Ureter (tissue), 1 donor: Measurements from ENCODE around the gene RPS6KB2. TPM values are rescaled to one million over a fixed set of nuclear protein-coding genes. Genes with fewer than 3 reads are reported as not detected.
A peak's percentile ranks its signal among the peaks of the same experiment; 100 is the strongest.
"Not testable (repeated sequence)": the region's sequence is repeated elsewhere in the genome, so short reads cannot be mapped to it uniquely, and the experiment has no call there.

Experiments
- DNase-seq: peaks from one replicate; pipeline ENCODE4 v3.0.0-alpha.2; 2020; ENCODE audit warnings: low spot score
- total RNA-seq: library from RNA; stranded (reverse); gene quantifications from one replicate; pipeline ENCODE4 v1.2.4, GENCODE V29; 2023
- donor health status: DM: yes; HTN: yes; CAD: no.

Gene RPS6KB2
- total RNA-seq, 1 donor from 2014 or later, result 44.8 TPM

- no peak for DNase-seq
Measured at GRCh38 chr11:67466962-67467771, 38.9 kb downstream of the RPS6KB2 start.

DNA sequence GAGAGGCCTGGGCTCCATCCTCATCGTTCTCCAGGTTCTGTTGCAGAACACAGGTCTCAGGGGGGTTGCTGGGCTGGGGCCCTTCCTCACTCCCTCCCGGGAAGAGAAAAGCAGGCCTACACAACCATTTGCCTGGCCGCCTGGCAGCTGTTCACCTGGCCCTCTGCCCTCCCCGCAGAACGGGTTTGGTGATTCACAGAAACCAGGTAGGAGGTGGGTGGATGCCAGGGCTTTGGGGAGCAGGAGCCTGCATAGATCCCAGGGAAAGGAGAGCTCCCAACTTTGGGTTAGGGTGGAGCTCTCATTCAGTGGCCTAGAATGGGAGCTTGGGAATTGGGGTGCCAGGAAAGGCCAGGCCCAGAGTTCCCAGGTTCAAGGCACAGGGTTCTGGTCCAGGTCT, 39.8 kb downstream of the RPS6KB2 start:
- DNase-seq, result peak; percentile 90

GRCh38 chr11:67468456-67468758, 40.1 kb downstream of the RPS6KB2 start:
- no peak for DNase-seq

DNA sequence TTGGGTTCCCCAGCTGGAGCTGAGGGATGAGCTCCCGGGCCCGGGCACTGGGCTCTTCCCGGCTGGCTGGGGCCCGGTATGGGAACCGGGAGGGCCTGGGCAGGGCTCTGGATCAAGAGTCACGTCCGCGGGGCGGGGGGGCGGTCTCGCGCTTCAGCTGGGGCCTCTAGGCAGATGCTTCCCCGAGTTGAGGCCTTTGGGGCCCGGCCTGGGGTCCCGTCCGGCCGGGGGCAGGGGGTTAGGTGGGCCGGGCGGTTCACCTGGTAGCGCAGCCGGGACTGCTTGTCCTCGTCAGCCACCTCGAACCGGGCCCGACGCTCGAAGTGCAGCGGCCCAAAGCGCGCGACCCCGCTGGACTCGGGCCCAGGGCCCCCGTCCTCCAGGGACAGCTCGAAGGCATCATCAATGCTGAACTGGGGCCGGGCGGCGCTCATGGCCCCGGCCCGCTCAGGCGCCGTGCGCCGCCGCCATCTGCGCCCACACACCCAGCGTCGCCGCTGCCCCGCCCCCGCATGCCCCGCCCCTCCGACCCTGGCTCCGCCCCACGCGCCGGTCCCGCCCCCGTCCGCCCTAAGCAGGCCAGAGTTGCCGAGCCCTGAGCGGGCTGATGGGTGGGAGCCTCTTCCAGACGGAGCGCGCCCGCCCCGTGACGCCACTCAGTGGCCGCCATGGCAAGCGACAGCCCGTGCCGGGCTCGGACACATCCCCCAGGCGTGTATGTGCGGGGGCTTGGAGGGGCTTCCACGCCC, 40.6 kb downstream of the RPS6KB2 start, which contains the start of gene TMEM134:
TSS of gene TMEM134 (minus strand) at position 493 of the 749 bp plus-strand sequence. CDS start at position 434, 59 bp downstream.
- DNase-seq, result peak; percentile 93

GRCh38 chr11:67469508-67469811, 41.2 kb downstream of the RPS6KB2 start:
- DNase-seq, result no peak

DNA sequence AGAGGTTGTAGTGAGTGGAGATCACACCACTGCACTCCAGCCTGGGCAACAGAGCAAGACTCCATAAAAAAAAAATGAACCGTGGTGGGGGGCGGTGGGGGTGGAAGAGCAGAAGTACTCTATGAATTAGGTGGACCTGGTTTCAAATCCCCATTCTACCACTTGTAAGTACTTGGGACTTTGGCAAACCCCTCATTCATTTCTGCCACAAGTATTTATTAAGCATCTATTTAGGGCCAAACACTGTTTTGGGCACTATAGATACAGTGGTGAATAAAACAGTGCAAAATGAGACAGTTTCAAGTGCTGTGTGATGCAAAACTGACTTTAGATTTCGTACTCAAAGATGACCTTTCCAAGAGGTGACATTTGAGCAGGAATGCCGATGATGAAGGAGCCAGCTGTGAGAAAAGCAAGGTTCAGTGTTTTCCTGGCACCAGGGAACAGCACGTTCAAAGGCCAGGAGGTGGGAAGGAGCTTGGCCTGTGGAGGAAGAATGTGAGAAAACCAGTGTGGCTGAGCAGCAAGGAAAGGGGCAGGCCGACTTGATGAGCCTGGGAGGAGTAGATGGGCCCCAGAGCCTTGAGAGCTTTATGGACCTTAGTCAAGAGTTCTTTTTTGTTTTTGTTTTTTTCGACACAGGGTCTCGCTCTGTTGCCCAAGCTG, 42.2 kb downstream of the RPS6KB2 start:
- no peak for DNase-seq

GRCh38 chr11:67472882-67473281, 44.6 kb downstream of the RPS6KB2 start:
- no peak for DNase-seq

GRCh38 chr11:67476692-67477091, 48.4 kb downstream of the RPS6KB2 start:
- not testable (repeated sequence) for DNase-seq

DNA sequence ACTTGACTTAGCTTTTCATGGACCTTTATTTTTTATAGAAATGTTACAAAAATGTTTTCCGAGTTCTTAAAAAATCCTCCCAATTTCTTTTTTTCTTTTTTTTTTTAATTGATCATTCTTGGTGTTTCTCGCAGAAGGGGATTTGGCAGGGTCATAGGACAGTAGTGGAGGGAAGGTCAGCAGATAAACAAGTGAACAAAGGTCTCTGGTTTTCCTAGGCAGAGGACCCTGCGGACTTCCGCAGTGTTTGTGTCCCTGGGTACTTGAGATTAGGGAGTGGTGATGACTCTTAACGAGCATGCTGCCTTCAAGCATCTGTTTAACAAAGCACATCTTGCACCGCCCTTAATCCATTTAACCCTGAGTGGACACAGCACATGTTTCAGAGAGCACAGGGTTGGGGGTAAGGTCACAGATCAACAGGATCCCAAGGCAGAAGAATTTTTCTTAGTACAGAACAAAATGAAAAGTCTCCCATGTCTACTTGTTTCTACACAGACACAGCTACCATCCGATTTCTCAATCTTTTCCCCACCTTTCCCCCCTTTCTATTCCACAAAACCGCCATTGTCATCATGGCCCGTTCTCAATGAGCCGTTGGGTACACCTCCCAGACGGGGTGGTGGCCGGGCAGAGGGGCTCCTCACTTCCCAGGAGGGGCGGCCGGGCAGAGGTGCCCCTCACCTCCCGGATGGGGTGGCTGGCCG, 49.2 kb downstream of the RPS6KB2 start:
- not testable (repeated sequence) for DNase-seq

DNA sequence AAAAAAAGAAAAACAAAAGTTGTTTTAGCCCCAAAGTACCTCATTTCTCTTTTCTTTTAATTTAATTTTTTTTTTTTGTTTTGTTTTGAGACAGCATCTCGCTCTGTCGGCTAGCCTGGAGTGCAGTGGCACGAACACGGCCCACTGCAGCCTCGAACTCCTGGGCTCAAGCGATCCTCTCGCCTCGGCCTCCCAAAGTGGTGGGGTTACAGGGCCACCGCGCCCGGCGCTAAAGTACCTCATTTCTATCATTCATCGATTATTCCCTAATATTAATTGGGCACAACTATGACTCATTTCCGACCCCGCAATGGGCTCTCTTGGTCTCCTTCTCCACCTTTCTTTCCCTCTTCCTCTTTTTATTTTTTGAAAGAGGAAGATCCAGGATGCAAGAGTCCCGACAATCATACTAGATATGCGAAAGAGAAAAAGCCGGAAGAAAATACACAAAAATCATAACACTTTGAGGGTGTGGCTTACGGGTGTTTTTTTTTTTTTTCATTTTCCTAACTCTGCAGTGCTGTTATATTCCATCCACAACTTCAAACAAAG, 54.1 kb downstream of the RPS6KB2 start:
- DNase-seq, result no peak

DNA sequence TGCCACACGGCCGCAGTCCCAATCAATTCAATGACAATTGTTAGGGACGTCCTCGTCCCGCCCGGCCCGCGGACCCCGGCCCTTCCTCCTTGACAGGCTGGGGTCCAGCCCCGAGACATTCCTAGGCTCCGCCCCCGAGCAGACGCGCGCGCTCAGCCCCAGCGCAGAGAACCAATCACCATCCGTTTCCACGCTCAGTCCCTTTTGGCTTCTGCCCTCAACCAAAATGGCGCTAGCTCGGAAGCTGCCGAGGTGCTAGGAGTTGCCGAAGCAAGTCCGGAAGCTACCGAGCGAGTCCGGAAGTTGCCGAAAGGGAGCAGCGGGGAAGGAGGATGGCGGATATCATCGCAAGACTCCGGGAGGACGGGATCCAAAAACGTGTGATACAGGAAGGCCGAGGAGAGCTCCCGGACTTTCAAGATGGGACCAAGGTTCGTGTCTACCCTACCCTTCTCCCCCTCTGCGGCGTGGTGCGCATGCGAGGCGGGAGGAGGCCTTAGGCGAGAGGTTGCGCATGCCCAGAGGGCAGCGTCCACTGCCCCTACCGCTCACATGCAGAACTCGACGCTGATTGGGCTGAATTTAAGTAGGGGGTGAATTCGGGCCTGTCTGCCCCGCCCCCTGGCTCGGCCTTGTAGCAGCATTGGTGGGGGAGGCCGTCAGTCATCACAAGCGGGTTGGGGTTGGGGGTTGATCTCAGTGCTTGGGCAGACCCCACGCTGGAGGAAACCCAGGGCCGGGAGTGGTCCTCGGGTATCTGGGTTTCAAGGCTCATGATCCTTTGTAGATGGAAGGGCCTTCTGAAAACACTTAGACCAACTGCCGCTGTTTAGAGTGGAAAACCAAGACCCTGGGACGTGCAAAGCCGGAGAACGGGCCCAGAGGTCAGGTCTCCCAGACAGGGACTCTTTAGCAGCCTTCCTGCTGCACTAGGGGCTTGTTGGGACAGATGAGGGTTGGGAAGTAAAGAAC, 54.8 kb downstream of the RPS6KB2 start, which contains the start of gene AIP:
TSS of gene AIP (plus strand) at position 200 of the 972 bp plus-strand sequence. CDS start at position 333, 133 bp downstream.
- DNase-seq, result peak; percentile 98

DNA sequence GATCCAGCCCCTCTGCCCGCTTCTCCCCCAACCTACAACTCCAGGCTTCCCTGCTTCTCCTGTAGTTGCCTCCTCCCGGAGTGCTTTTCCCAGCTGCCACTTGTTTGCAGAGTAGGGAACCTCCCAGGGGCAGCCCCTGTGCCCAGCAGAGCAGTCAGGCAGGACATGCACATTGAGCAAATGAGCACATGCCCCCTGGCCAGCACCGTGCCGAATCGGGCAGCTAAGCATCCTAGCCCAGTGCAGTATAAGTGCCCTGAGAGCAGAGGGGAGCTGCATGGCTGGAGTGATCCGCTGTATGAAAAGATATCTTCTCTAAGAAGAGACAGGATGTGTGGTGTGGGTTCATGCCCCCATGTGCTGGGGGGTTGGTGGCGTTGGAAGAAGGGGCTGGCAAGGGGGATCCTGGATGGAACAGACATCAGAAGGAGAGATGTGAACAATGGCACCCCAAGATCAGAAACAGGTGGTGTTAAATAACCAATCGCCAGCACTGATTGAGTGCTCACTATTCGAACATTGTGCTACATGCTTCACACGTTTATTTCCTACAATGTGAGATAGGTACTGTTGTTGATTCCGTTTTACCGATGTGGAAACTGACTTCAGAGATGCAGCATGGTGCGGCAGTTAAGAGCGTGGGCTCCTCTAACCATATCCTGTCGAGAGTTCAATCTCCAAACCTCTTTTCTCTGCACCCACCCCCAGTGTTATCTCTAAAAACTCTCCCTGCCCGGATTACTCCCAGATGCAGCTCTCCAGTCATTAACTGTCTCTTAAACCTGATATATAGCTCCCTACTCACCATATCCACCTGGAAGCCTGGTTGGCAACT, 55.8 kb downstream of the RPS6KB2 start:
- no peak for DNase-seq

GRCh38 chr11:67484847-67485311, 56.6 kb downstream of the RPS6KB2 start:
- no peak for DNase-seq

Other genes starting within 250 kb of the RPS6KB2 start
- gene GRK2, start 162.0 kb upstream of the RPS6KB2 start, total RNA-seq, result 75.9 TPM
- 110 TPM for gene ANKRD13D, start 139.2 kb upstream of the RPS6KB2 start, total RNA-seq
- 258 TPM for gene SSH3, start 125.0 kb upstream of the RPS6KB2 start, total RNA-seq
- gene POLD4, start 74.9 kb upstream of the RPS6KB2 start, total RNA-seq, result 57.9 TPM
- 1.4 TPM for gene CLCF1, start 54.9 kb upstream of the RPS6KB2 start, total RNA-seq
- gene RAD9A, start 36.5 kb upstream of the RPS6KB2 start, total RNA-seq, result 26.1 TPM
- 124 TPM for gene PPP1CA, start 26.6 kb upstream of the RPS6KB2 start, total RNA-seq
- 3.6 TPM for gene TBC1D10C, start 24.4 kb upstream of the RPS6KB2 start, total RNA-seq
- 1.3 TPM for gene CARNS1, start 12.8 kb upstream of the RPS6KB2 start, total RNA-seq
- 6.4 TPM for gene PTPRCAP, start 9.2 kb downstream of the RPS6KB2 start, total RNA-seq
- gene CORO1B, start 15.0 kb downstream of the RPS6KB2 start, total RNA-seq, result 101 TPM
- gene GPR152, start 24.2 kb downstream of the RPS6KB2 start, total RNA-seq, result not detected
- gene CABP4, start 26.9 kb downstream of the RPS6KB2 start, total RNA-seq, result 2.8 TPM
- 134 TPM for gene TMEM134, start 40.8 kb downstream of the RPS6KB2 start, total RNA-seq
- 46.8 TPM for gene AIP, start 54.5 kb downstream of the RPS6KB2 start, total RNA-seq
- gene PITPNM1, start 76.9 kb downstream of the RPS6KB2 start, total RNA-seq, result 41.2 TPM
- gene CDK2AP2, start 79.7 kb downstream of the RPS6KB2 start, total RNA-seq, result 40.5 TPM
- gene CABP2, start 95.0 kb downstream of the RPS6KB2 start, total RNA-seq, result not detected
- gene GSTP1, start 155.3 kb downstream of the RPS6KB2 start, total RNA-seq, result 771 TPM
- gene NDUFV1, start 178.4 kb downstream of the RPS6KB2 start, total RNA-seq, result 199 TPM
- gene NUDT8, start 201.4 kb downstream of the RPS6KB2 start, total RNA-seq, result 6.9 TPM
- not detected for gene TBX10, start 211.3 kb downstream of the RPS6KB2 start, total RNA-seq
- gene ACY3, start 222.2 kb downstream of the RPS6KB2 start, total RNA-seq, result 0.29 TPM
- 85.9 TPM for gene ALDH3B2, start 246.1 kb downstream of the RPS6KB2 start, total RNA-seq